GM19238 (cell line): Measurements from ENCODE around the gene AP5Z1.

Source experiments
- DNase-seq: peaks from one replicate; pipeline ENCODE4 v3.0.0; 2011; ENCODE audit warnings: low spot score; ENCODE audit not compliant: insufficient read length

Gene AP5Z1

DNA sequence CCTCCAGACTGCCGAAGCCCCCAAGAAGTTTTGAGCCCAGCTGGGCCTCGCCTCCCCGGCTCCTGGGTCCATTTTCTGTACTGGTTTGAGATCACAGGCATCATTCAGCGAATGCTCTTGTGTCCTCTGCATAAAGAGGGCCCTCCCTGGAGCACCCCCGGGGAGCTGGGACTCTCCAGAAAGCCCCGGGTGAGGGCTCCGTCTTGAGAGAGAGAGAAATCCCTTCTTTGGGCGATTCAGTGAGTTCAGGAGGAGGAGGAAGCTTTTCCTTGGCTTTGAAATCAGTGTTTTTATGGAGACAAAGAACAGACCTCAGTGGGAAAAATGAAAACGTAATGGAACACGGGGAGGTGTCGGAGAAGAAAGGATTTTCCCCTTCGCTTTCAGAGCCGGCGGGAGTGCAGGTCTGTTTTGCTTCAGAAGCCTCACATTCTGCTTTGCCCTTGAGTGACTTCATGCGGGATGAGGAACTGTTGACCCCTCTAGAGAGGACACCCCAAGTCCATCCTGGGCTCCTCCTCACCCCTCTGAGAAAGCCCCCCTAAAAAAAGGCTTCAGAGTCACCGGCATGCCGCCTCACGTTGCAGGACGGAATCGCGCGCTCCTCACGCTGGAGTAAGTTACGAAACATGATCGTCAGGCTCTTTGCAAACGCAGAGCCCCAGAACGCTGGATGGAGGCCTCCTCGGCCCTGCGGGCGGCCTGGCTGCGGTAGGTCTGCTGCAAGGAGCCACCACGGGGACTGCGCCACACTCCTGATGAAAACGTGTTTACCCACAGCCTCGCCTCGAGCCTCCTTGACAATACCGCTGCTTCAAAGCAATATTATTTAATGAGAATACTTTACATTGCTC lies 8.5 kb upstream of the AP5Z1 start:
- no peak for DNase-seq

GRCh38 chr7:4768597-4769569 lies 6.5 kb upstream of the AP5Z1 start:
- no peak for DNase-seq

DNA sequence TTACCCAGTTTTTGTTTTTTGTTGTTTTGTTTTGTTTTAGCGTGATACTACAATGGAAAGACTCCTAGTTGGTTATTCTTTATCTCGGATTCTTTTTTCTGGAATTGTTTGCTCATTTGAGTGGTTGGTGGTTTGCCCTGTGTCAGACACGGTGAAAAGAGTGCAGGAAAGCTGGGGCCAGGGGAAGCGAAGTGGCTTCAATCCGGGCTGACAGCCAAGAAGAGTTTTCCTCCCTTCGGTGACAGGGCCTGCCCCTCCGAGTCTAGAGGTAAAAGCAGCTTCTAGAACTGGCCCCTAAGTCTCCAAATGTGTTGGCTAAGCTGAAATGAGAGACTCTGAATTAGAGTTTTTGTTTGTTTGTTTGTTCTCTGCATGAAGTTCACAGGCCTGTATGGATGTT lies 5.7 kb upstream of the AP5Z1 start:
- DNase-seq = no peak

DNA sequence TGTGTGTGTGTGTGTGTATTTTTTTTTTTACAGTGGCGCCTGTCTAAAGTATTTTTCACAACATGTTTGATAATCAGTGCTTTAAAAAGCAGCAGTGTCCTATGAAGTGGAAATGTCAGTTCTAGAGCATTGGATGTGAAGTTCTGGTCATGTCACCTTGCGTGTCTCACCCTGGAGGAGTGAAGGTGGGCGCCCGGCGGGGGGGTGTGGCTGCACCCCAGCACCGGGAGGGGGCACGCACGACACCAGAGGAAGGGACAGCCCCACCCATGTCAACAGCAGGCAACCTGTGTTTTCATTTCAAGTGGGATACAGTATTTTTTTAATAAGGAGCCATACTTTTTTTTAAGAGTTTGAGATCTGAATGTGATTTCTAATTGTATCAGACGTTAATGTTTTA lies 4.5 kb upstream of the AP5Z1 start:
- DNase-seq = no peak

- no peak for DNase-seq
These were observed 3.7 kb upstream of the AP5Z1 start for GRCh38 chr7:4771737-4772136.

GRCh38 chr7:4772306-4772705 lies 3.1 kb upstream of the AP5Z1 start:
- DNase-seq = no peak

GRCh38 chr7:4774007-4774406 lies 1.4 kb upstream of the AP5Z1 start:
- DNase-seq = no peak

DNA sequence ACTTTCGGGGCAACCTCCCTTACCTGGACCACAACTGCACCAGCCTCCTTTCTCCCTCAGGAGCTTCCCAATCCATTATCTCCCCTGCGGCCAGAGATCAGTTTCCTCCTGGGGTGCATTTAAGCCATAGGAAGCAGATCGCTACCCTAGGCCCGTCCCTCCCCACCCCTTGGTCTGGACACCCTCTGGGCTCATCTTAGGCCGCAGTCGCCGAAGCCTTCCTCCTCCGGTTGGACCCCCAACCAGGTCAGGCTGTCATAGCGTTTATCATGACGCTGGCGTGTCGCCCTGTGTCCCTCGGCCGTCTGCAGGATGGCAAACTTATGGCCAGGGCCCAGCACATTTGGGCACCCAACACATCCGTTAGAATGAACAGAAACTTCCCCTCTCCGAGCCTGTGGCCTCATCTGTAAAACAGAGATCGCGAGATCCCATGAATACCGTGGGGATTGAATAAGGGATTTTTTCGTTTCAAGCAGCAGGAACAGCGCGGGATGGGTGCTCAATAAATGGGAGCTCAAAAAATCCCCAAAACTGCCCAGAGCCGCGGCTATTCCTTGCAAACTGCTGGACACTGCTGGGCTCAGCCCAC lies 669 bp upstream of the AP5Z1 start:
- peak; percentile 42 for DNase-seq

DNA sequence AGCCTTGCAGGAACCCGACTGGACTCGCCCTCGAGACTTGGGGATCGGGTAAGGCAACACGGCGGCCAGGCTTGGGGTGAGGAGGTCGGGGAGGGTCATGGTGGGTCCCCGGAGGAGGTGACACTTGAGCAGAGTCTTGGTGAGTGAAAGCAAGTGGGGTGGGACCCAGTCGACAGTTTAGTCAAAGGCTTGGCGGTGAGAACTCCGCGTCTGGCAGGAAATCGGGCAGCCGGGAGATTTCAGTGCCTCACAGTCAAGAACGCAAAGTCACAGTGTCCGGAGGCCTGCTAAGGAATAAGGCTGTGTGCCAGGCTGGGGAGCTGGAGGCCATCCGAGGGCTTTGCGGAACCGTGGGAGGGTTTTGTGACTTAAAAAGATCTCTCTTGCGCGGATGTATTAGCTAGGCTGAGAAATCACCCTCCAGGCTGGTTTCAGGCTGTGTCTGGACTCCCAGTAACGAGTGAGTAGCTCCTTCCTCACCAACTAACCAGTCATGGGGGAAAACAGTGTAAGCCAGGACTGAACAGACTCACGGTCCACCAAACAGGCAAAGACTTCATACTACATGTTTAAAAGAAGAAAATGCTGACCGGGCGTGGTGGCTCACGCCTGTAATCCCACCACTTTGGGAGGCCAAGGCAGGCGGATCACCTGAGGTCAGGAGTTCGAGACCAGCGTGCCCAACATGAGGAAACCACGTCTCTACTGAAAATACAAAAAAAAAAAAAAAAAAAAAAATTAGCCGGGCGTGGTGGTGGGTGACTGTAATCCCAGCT lies 613 bp downstream of the AP5Z1 start:
- DNase-seq = no peak

DNA sequence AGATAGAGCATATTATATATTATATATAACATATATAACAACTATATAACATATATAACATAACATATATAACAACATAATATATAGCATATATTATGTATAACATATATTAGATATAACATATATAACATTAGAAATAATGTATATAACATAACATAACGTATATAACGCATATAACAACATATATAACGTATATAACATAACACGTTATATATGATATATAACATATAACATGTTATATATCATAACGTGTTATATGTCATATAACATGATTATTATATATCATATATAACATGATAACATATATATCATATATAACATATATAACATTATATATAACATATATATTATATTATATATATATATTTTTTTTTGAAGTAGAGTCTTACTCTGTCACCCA lies 3.7 kb downstream of the AP5Z1 start:
- DNase-seq = no peak

DNA sequence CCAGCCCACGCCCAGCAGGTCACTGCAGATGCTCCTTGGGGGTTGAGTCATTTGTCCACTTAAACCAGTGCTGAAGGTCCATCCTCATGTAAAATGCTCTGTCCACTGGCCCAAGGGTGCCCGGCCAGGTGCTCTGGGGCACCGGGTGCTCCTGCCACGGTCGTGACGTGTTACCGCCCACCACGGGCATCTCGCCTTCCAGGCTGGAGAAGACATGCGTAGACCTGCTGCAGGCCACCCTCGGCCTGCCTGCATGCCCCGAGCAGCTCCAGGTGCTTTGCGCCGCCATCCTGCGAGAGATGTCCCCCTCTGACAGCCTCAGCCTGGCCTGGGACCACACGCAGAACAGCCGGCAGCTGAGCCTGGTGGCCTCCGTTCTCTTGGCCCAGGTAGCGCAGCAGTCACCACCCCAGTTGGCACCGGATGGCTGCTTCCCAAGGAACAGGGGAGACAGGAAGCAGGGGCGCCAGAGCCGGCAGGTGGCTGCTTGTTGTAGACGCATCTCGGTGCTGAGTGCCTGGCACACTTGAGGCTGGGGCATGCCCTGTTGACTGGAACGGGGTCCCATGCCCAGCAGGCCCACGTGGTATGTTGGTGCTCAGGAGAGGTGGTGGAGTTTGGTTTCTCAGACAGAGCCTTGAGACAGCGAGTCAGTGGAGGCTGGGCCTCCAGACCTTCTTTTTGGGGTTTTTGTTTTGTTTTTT lies 6.1 kb downstream of the AP5Z1 start:
- no peak for DNase-seq

GRCh38 chr7:4782333-4783291 lies 7.2 kb downstream of the AP5Z1 start:
- no peak for DNase-seq

GRCh38 chr7:4783292-4783652 lies 7.8 kb downstream of the AP5Z1 start:
- no peak for DNase-seq

GRCh38 chr7:4783762-4784351 lies 8.4 kb downstream of the AP5Z1 start:
- DNase-seq = no peak

- DNase-seq = no peak
These were observed 9.4 kb downstream of the AP5Z1 start for GRCh38 chr7:4784799-4785198.

- no peak for DNase-seq
These were observed 9.9 kb downstream of the AP5Z1 start for GRCh38 chr7:4785371-4785770.

DNA sequence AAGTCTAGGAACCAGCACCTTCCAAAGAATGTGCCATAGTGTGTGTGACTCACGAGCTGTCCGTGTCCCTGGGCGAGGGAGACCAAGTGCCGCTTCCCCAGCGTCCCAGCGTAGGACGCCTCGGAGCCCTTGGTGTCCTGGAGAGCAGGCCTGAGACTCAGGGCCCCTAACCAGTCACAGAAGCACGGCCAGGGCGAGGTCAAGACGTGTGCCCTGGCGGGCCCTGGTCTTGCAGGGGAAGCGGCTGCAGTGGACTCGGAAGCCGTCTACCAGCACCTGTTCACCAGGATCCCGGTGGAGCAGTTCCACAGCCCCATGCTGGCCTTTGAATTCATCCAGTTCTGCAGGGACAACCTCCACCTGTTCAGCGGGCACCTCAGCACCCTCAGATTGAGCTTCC lies 10.6 kb downstream of the AP5Z1 start:
- DNase-seq = no peak

GRCh38 chr7:4787541-4787940 lies 12.1 kb downstream of the AP5Z1 start:
- DNase-seq = no peak
